ENCODE measurements around the gene FAM170B.

GRCh38 chr10:49167425-49168170 lies 33.8 kb upstream of the FAM170B start:
- TF ChIP-seq, protein P1, sequence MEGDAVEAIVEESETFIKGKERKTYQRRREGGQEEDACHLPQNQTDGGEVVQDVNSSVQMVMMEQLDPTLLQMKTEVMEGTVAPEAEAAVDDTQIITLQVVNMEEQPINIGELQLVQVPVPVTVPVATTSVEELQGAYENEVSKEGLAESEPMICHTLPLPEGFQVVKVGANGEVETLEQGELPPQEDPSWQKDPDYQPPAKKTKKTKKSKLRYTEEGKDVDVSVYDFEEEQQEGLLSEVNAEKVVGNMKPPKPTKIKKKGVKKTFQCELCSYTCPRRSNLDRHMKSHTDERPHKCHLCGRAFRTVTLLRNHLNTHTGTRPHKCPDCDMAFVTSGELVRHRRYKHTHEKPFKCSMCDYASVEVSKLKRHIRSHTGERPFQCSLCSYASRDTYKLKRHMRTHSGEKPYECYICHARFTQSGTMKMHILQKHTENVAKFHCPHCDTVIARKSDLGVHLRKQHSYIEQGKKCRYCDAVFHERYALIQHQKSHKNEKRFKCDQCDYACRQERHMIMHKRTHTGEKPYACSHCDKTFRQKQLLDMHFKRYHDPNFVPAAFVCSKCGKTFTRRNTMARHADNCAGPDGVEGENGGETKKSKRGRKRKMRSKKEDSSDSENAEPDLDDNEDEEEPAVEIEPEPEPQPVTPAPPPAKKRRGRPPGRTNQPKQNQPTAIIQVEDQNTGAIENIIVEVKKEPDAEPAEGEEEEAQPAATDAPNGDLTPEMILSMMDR (IDR thresholded peaks at IDR 0.05), result no peak
- no peak for TF ChIP-seq POLR2A (IDR thresholded peaks at IDR 0.05)

All from esophagus squamous epithelium (tissue), 4 donors.